Hepatocyte (in vitro differentiated cells): ENCODE measurements around the gene RWDD2A. TPM values are rescaled to one million over a fixed set of nuclear protein-coding genes. Genes with fewer than 3 reads are reported as not detected.
"Not testable (repeated sequence)": the region's sequence is repeated elsewhere in the genome, so short reads cannot be mapped to it uniquely, and the experiment has no call there.

Source experiments
- DNase-seq: peaks from one replicate; pipeline ENCODE4 v3.0.0-alpha.2; 2016; ENCODE audit warnings: low spot score
- H2AFZ ChIP-seq: fragments of 200-600 bp; sonication (generic); 2 replicates; pipeline ENCODE4 v1.6.0; 2016; ENCODE audit warnings: antibody characterized with exemption, mild to moderate bottlenecking
- H3K27ac ChIP-seq: fragments of 200-600 bp; sonication (generic); 2 replicates; pipeline ENCODE4 v1.5.1; 2016; ENCODE audit warnings: mild to moderate bottlenecking
- H3K27me3 ChIP-seq: fragments of 200-600 bp; sonication (generic); 2 replicates; pipeline ENCODE4 v1.6.1; 2016
- H3K36me3 ChIP-seq: fragments of 200-600 bp; sonication (generic); replicated peaks from 2 replicates; pipeline ENCODE4 v1.5.1; 2016; ENCODE audit warnings: low read depth; ENCODE audit not compliant: insufficient read depth
- H3K4me1 ChIP-seq: fragments of 200-600 bp; sonication (generic); 2 replicates; pipeline ENCODE4 v1.5.1; 2016; ENCODE audit warnings: mild to moderate bottlenecking, moderate library complexity; ENCODE audit not compliant: insufficient read depth
- H3K4me2 ChIP-seq: fragments of 200-600 bp; sonication (generic); 2 replicates; pipeline ENCODE4 v1.6.0; 2016
- H3K4me3 ChIP-seq: fragments of 200-600 bp; sonication (generic); 2 replicates; pipeline ENCODE4 v1.5.1; 2016; ENCODE audit warnings: mild to moderate bottlenecking
- H3K79me2 ChIP-seq: fragments of 200-600 bp; sonication (generic); 2 replicates; pipeline ENCODE4 v1.6.0; 2017; ENCODE audit warnings: mild to moderate bottlenecking
- H3K9me2 ChIP-seq: fragments of 200-600 bp; sonication (generic); replicated peaks from 2 replicates; pipeline ENCODE4 v1.6.0; 2017; ENCODE audit warnings: mild to moderate bottlenecking; ENCODE audit not compliant: insufficient read depth
- H3K9me3 ChIP-seq: fragments of 200-600 bp; sonication (generic); 2 replicates; pipeline ENCODE4 v1.5.1; 2016; ENCODE audit warnings: low read depth, mild to moderate bottlenecking
- H4K20me1 ChIP-seq: fragments of 200-600 bp; sonication (generic); 2 replicates; pipeline ENCODE4 v1.6.0; 2016; ENCODE audit warnings: mild to moderate bottlenecking; ENCODE audit not compliant: insufficient read depth, poor library complexity, severe bottlenecking
- CTCF ChIP-seq: fragments of 200-600 bp; sonication (generic); IDR thresholded peaks from 2 replicates; pipeline ENCODE4 v1.5.1; 2016; ENCODE audit warnings: antibody characterized with exemption, mild to moderate bottlenecking; ENCODE audit not compliant: poor library complexity
- EZH2 ChIP-seq: fragments of 200-600 bp; sonication (generic); IDR thresholded peaks from 2 replicates; pipeline ENCODE4 v1.6.1; 2016; ENCODE audit warnings: antibody characterized with exemption, mild to moderate bottlenecking, borderline replicate concordance
- EZH2phosphoT487 ChIP-seq: fragments of 200-600 bp; sonication (generic); IDR thresholded peaks from one replicate; pipeline ENCODE4 v1.6.1; 2018; ENCODE audit warnings: antibody characterized with exemption, mild to moderate bottlenecking, low read depth, moderate library complexity; ENCODE audit not compliant: unreplicated experiment, severe bottlenecking
- WGBS: methylation state at CpG from one replicate; pipeline ENCODE4 v1.1.6; 2016; ENCODE audit warnings: low lambda C conversion rate; ENCODE audit errors: missing lambda C conversion rate; 5-methylcytosine and 5-hydroxymethylcytosine counted together
- polyA plus RNA-seq: library from polyadenylated mRNA; unstranded; fragments of >200 nt; fragmentation: Nextera tagmentation; extraction: Ambion mirVana; gene quantifications from 2 replicates; pipeline ENCODE4 v1.2.1, GENCODE V29; 2016
- total RNA-seq: library from RNA; depleted of rRNA; stranded (reverse); fragments of >200 nt; gene quantifications from 2 replicates; pipeline ENCODE4 v1.2.3, GENCODE V29; 2014

Gene RWDD2A
- total and polyA plus RNA-seq, 2 experiments from 2014 or later = 5.4 to 6.2 TPM

GRCh38 chr6:83185096-83185495 lies 8.1 kb upstream of the RWDD2A start:
- H4K20me1 ChIP-seq = peaks cover 18% of the 10 kb centered on the region
- no peaks in the 10 kb centered on the region for H3K9me2 ChIP-seq
- no peaks in the 10 kb centered on the region for H3K9me3 ChIP-seq
- peaks cover 6% of the 10 kb centered on the region for H3K4me1 ChIP-seq
- H3K4me3 ChIP-seq = no peak overlapping the region
- no peak overlapping the region for H2AFZ ChIP-seq
- 100% methylated on average over 2 of the region's 2 CpGs for WGBS
- TF ChIP-seq EZH2 (no peak), EZH2phosphoT487 (no peak), CTCF (no peak)
- no peaks in the 10 kb centered on the region for H3K27me3 ChIP-seq
- H3K36me3 ChIP-seq = no peaks in the 10 kb centered on the region
- no peak for DNase-seq
- H3K27ac ChIP-seq = no peak overlapping the region
- no peak overlapping the region for H3K4me2 ChIP-seq
- peaks cover 55% of the 10 kb centered on the region for H3K79me2 ChIP-seq

- Histone ChIP-seq H4K20me1 (peaks cover 18% of the 10 kb centered on the region), H3K27me3 (no peaks in the 10 kb centered on the region), H2AFZ (no peak overlapping the region), H3K9me2 (no peaks in the 10 kb centered on the region), H3K9me3 (no peaks in the 10 kb centered on the region), H3K79me2 (peaks cover 78% of the 10 kb centered on the region), H3K4me1 (peaks cover 14% of the 10 kb centered on the region), H3K4me2 (no peak overlapping the region), H3K4me3 (no peak overlapping the region), H3K27ac (no peak overlapping the region), H3K36me3 (no peaks in the 10 kb centered on the region)
- no peak for TF ChIP-seq EZH2phosphoT487
- TF ChIP-seq EZH2 = no peak
- TF ChIP-seq CTCF = no peak
- no peak for DNase-seq
- WGBS = 83% methylated on average over 3 of the region's 3 CpGs
These were observed 4.7 kb upstream of the RWDD2A start for GRCh38 chr6:83188501-83188900.

GRCh38 chr6:83190626-83191025 lies 2.5 kb upstream of the RWDD2A start:
- Histone ChIP-seq H2AFZ (no peak overlapping the region), H3K4me3 (no peak overlapping the region), H3K79me2 (peaks cover 73% of the 10 kb centered on the region), H3K27ac (peak overlapping the region; percentile 79), H3K4me2 (peak overlapping the region; percentile 98), H3K27me3 (no peaks in the 10 kb centered on the region), H3K36me3 (no peaks in the 10 kb centered on the region), H3K9me3 (no peaks in the 10 kb centered on the region), H4K20me1 (peaks cover 18% of the 10 kb centered on the region), H3K9me2 (no peaks in the 10 kb centered on the region), H3K4me1 (peaks cover 23% of the 10 kb centered on the region)
- WGBS = 49% methylated on average over 6 of the region's 6 CpGs
- DNase-seq = peak; percentile 54
- TF ChIP-seq CTCF (no peak), EZH2phosphoT487 (no peak)

- not testable (repeated sequence) for H2AFZ ChIP-seq, DNase-seq, H3K9me2 ChIP-seq, H3K9me3 ChIP-seq, H3K27me3 ChIP-seq, H3K36me3 ChIP-seq
- peak overlapping the region; percentile 89 for H3K4me3 ChIP-seq
- WGBS = 89% methylated on average over 18 of the region's 18 CpGs
- peaks cover 63% of the 10 kb centered on the region for H3K79me2 ChIP-seq
- H3K4me2 ChIP-seq = peak overlapping the region; percentile 98
- peaks cover 23% of the 10 kb centered on the region for H3K4me1 ChIP-seq
- peak overlapping the region; percentile 97 for H3K27ac ChIP-seq
- H4K20me1 ChIP-seq = peaks cover 18% of the 10 kb centered on the region
These were observed 1.2 kb upstream of the RWDD2A start for GRCh38 chr6:83191974-83192373.
